HCT116 (cell line): Measurements from ENCODE around the gene CHST15. TPM values are rescaled to one million over a fixed set of nuclear protein-coding genes. Genes with fewer than 3 reads are reported as not detected.

Source experiments
- ATAC-seq: fragments of 200-7000 bp; cut with Tn5 transposase; 2 replicates; pipeline ENCODE4 v1.9.1; 2020; ENCODE audit warnings: mild to moderate bottlenecking, moderate library complexity
- BruUV-seq: library from RNA; stranded (reverse); fragments of 400-500 nt; replicated peaks from 2 replicates; lab custom pipeline; 2021; lab: Mats Ljungman, UMichigan
- CTCF ChIA-PET: fragments of 300-600 bp; sonication (Branson Sonifier 250); formaldehyde crosslinking; loops from one replicate; lab custom pipeline; 2021; ENCODE audit warnings: antibody characterized with exemption; lab: Charles Lee
- POLR2A ChIA-PET: fragments of 300-600, 350-600 bp; sonication (Branson Sonifier 250); formaldehyde crosslinking; loops from one replicate; lab custom pipeline; 2021; ENCODE audit warnings: antibody characterized with exemption; lab: Charles Lee
- RAD21 ChIA-PET, 2 experiments: fragments of 300-600 bp; sonication (Branson Sonifier 250); formaldehyde crosslinking; loops; one replicate each; lab custom pipeline; 2023; ENCODE audit warnings: low total read pairs in 2 of 2; ENCODE audit not compliant: uncharacterized antibody in 2 of 2, unreplicated experiment in 2 of 2, low non-redundant PET in 1 of 2; lab: Charles Lee
- DNase-seq: peaks from one replicate; pipeline ENCODE4 v3.0.0-alpha.2; 2010; ENCODE audit warnings: low read depth, low spot score
- H2AFZ ChIP-seq: fragments of 200-600 bp; shearing (Covaris generic), sonication (generic); 2 replicates; pipeline ENCODE4 v1.6.1; 2017; ENCODE audit warnings: low read depth, mixed run types, mixed read lengths, antibody characterized with exemption, low read length; ENCODE audit not compliant: poor library complexity, severe bottlenecking
- H3K27ac ChIP-seq: 2 replicates; pipeline ENCODE4 v1.5.1; 2012; ENCODE audit warnings: low read depth, low read length
- H3K27me3 ChIP-seq: fragments of 200-600 bp; sonication (generic); 2 replicates; pipeline ENCODE4 v1.6.1; 2016; ENCODE audit warnings: mixed run types, low read length, mixed read lengths; ENCODE audit not compliant: insufficient read depth
- H3K36me3 ChIP-seq, 2 experiments: fragments of 200-500 bp in 1 of 2; fragments of 200-600 bp in 1 of 2; sonication (Bioruptor generic) in 1 of 2; sonication (generic) in 1 of 2; 2 replicates each; pipeline versions ENCODE4 v1.5.1 to v1.6.1; 2014 to 2016; ENCODE audit warnings: low read length in 2 of 2, inconsistent platforms in 1 of 2, mixed read lengths in 1 of 2, mixed run types in 1 of 2; ENCODE audit not compliant: insufficient read depth in 2 of 2, control insufficient read depth in 1 of 2
- H3K4me1 ChIP-seq, 2 experiments: fragments of 200-600 bp in 1 of 2; sonication (generic) in 1 of 2; 2 replicates each; pipeline versions ENCODE4 v1.5.1 to v1.6.1; 2012 to 2017; ENCODE audit warnings: low read length in 2 of 2, inconsistent platforms in 1 of 2, mild to moderate bottlenecking in 1 of 2, mixed read lengths in 1 of 2, mixed run types in 1 of 2, moderate library complexity in 1 of 2; ENCODE audit not compliant: insufficient read depth in 2 of 2, control insufficient read depth in 1 of 2
- H3K4me2 ChIP-seq: fragments of 200-600 bp; sonication (generic); 2 replicates; pipeline ENCODE4 v1.6.1; 2017; ENCODE audit warnings: mixed run types, low read length, mixed read lengths
- H3K4me3 ChIP-seq, 2 experiments: fragments of 200-600 bp in 1 of 2; sonication (generic) in 1 of 2; replicated peaks in 1 of 2; 2 replicates each; pipeline ENCODE4 v1.5.1; 2011 to 2016; ENCODE audit warnings: low read length in 2 of 2, control low read depth in 1 of 2, low read depth in 1 of 2, mild to moderate bottlenecking in 1 of 2, mixed read lengths in 1 of 2, mixed run types in 1 of 2
- H3K79me2 ChIP-seq: fragments of 200-600 bp; sonication (generic); 2 replicates; pipeline ENCODE4 v1.6.1; 2017; ENCODE audit warnings: mild to moderate bottlenecking, mixed run types, low read length, moderate library complexity, mixed read lengths; ENCODE audit not compliant: insufficient read depth
- H3K9ac ChIP-seq: fragments of 200-600 bp; sonication (generic); 2 replicates; pipeline ENCODE4 v1.6.1; 2016; ENCODE audit warnings: low read length, mixed read lengths
- H3K9me2 ChIP-seq: fragments of 200-600 bp; sonication (generic), shearing (Covaris generic); 2 replicates; pipeline ENCODE4 v1.6.1; 2017; ENCODE audit warnings: mixed run types, mild to moderate bottlenecking, moderate library complexity; ENCODE audit not compliant: insufficient read depth
- H3K9me3 ChIP-seq, 2 experiments: fragments of 200-500 bp in 1 of 2; fragments of 200-600 bp in 1 of 2; sonication (Bioruptor generic) in 1 of 2; sonication (generic) in 1 of 2; 2 replicates each; pipeline ENCODE4 v1.6.1; 2014 to 2017; ENCODE audit warnings: low read length in 2 of 2, mixed read lengths in 2 of 2, inconsistent platforms in 1 of 2, low read depth in 1 of 2, mild to moderate bottlenecking in 1 of 2, mixed run types in 1 of 2, moderate library complexity in 1 of 2; ENCODE audit not compliant: control insufficient read depth in 1 of 2, insufficient read depth in 1 of 2
- H4K20me1 ChIP-seq: fragments of 200-600 bp; sonication (generic), shearing (Covaris generic); 2 replicates; pipeline ENCODE4 v1.6.1; 2017; ENCODE audit warnings: mixed run types, mild to moderate bottlenecking, moderate library complexity; ENCODE audit not compliant: insufficient read depth
- RAD21 ChIP-seq: IDR thresholded peaks from 2 replicates; pipeline ENCODE4 v1.6.1; 2012; ENCODE audit warnings: low read depth, mild to moderate bottlenecking
- TCF7L2 ChIP-seq: IDR thresholded peaks from 2 replicates; pipeline ENCODE4 v1.7.0; 2011; ENCODE audit warnings: borderline replicate concordance, inconsistent platforms; ENCODE audit not compliant: insufficient read depth, insufficient read length; ENCODE audit errors: extremely low read depth
- intact Hi-C: fragments of 100-400 bp; cut with micrococcal nuclease; formaldehyde crosslinking; loops from 2 replicates; pipeline ENCODE4 v1.10.0; 2022
- total RNA-seq: library from RNA; stranded (reverse); gene quantifications from one replicate; pipeline ENCODE4 v1.2.1, GENCODE V29; 2021; ENCODE audit not compliant: unreplicated experiment
- TF ChIP-seq, protein P1 (sequence below), 3 experiments: fragments of 200-600 bp in 1 of 3; sonication (generic) in 1 of 3; IDR thresholded peaks in 2 of 3; conservative IDR thresholded peaks in 1 of 3; 2 replicates each; pipeline ENCODE4 v1.5.1; 2012 to 2017; ENCODE audit warnings: low read depth in 2 of 3, low read length in 2 of 3, antibody characterized with exemption in 1 of 3, borderline replicate concordance in 1 of 3, control low read depth in 1 of 3, mild to moderate bottlenecking in 1 of 3, mixed read lengths in 1 of 3, mixed run types in 1 of 3, moderate library complexity in 1 of 3; ENCODE audit not compliant: insufficient read depth in 1 of 3
- TF ChIP-seq, protein P2 (sequence below): IDR thresholded peaks from 2 replicates; pipeline ENCODE4 v1.6.1; 2012; ENCODE audit warnings: low read depth

Gene CHST15
- total RNA-seq, 1 experiment from 2014 or later: 47.2 TPM

DNA sequence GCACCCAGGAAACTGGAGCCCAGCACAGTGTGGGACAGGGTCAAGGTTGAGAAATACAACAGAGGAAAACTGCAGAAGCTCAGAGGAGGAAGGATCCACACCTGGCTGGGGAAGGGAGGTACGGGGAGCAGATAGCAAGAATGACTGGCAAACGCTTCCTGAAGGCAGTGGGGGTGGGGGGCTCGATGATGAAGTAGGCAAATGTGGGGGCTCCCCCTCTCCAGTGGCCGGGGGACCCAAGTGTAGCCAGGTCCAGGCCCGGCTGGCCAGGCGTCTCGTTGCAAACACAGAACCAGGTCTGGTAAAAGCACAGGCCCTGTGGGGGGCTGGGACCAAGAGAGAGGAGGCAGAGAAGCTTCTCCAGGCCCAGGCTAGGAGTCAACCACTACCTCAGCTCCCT lies 7.7 kb downstream of the CHST15 start:
- Histone ChIP-seq H3K4me2 (no peak overlapping the region), H3K9me2 (no peaks in the 10 kb centered on the region)
- TF ChIP-seq, protein P1, sequence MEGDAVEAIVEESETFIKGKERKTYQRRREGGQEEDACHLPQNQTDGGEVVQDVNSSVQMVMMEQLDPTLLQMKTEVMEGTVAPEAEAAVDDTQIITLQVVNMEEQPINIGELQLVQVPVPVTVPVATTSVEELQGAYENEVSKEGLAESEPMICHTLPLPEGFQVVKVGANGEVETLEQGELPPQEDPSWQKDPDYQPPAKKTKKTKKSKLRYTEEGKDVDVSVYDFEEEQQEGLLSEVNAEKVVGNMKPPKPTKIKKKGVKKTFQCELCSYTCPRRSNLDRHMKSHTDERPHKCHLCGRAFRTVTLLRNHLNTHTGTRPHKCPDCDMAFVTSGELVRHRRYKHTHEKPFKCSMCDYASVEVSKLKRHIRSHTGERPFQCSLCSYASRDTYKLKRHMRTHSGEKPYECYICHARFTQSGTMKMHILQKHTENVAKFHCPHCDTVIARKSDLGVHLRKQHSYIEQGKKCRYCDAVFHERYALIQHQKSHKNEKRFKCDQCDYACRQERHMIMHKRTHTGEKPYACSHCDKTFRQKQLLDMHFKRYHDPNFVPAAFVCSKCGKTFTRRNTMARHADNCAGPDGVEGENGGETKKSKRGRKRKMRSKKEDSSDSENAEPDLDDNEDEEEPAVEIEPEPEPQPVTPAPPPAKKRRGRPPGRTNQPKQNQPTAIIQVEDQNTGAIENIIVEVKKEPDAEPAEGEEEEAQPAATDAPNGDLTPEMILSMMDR (IDR thresholded peaks at IDR 0.05 in 2 of 3, conservative IDR thresholded peaks at IDR 0.05 in 1 of 3; ENCODE audit: borderline replicate concordance in 1 of 3, insufficient read depth in 1 of 3, low read depth in 2 of 3, low read length in 2 of 3): no peak
- TF ChIP-seq RAD21: no peak
- TF ChIP-seq TCF7L2: no peak
- TF ChIP-seq, protein P2, sequence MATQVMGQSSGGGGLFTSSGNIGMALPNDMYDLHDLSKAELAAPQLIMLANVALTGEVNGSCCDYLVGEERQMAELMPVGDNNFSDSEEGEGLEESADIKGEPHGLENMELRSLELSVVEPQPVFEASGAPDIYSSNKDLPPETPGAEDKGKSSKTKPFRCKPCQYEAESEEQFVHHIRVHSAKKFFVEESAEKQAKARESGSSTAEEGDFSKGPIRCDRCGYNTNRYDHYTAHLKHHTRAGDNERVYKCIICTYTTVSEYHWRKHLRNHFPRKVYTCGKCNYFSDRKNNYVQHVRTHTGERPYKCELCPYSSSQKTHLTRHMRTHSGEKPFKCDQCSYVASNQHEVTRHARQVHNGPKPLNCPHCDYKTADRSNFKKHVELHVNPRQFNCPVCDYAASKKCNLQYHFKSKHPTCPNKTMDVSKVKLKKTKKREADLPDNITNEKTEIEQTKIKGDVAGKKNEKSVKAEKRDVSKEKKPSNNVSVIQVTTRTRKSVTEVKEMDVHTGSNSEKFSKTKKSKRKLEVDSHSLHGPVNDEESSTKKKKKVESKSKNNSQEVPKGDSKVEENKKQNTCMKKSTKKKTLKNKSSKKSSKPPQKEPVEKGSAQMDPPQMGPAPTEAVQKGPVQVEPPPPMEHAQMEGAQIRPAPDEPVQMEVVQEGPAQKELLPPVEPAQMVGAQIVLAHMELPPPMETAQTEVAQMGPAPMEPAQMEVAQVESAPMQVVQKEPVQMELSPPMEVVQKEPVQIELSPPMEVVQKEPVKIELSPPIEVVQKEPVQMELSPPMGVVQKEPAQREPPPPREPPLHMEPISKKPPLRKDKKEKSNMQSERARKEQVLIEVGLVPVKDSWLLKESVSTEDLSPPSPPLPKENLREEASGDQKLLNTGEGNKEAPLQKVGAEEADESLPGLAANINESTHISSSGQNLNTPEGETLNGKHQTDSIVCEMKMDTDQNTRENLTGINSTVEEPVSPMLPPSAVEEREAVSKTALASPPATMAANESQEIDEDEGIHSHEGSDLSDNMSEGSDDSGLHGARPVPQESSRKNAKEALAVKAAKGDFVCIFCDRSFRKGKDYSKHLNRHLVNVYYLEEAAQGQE: no peak
- TF ChIP-seq, all 23 proteins: peak for 0
- Histone ChIP-seq H3K4me1 (peaks cover 14 to 24% of the 10 kb centered on the region in 2 experiments; a peak in 3 of 4 replicates), H3K27me3 (no peaks in the 10 kb centered on the region), H2AFZ (no peak overlapping the region), H3K27ac (no peak overlapping the region), H3K79me2 (peaks cover 98% of the 10 kb centered on the region), H3K36me3 (peaks cover 0 to 5% of the 10 kb centered on the region in 2 experiments; a peak in 1 of 4 replicates), H3K4me3 (no peak overlapping the region), H4K20me1 (no peaks in the 10 kb centered on the region), H3K9me3 (no peaks in the 10 kb centered on the region), H3K9ac (no peak overlapping the region)
- BruUV-seq: no TSS peak
- ChIA-PET RAD21 (no interaction called here), CTCF (no interaction called here), POLR2A (no interaction called here)
- DNase-seq (no peak), ATAC-seq (no peak)
- intact Hi-C loops: no loop called here
